Ovary (tissue), 3 donors: ENCODE data around the gene RMDN3.

ENCODE experiments used
- EP300 ChIP-seq: sonication (generic); formaldehyde crosslinking; IDR thresholded peaks from one replicate; pipeline ENCODE4 v1.6.1; 2017; ENCODE audit warnings: antibody characterized with exemption
- TF ChIP-seq, protein P1 (sequence below), 3 donors: fragments of 450-650 bp in 2 of 3; fragments of 200-600 bp in 1 of 3; IDR thresholded peaks; one replicate each; pipeline versions ENCODE4 v1.5.1 to v1.8.0; 2016 to 2022; ENCODE audit warnings: antibody characterized with exemption in 3 of 3, mild to moderate bottlenecking in 1 of 3
- donor health status: DM: no; HTN: no; CAD: no.

DNA sequence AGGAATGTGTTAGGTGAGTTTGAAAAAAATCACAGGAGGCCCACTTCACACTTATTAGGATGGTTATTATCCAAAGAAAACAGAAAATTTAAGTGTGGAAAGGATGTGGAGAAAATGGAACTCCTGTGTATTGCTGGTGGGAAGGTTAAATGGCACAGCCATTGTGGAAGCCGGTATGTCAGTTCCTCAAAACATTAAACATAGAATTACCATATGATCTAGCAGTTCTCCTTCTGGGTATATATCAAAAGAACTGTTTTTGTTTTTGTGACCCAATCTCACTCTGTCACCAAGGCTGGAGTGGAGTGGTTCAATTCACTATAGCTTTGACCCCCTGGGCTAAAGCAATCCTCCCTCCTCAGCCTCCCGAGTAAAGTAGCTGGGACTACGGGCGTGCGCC, 41.5 kb upstream of the RMDN3 start:
- TF ChIP-seq, protein P1, sequence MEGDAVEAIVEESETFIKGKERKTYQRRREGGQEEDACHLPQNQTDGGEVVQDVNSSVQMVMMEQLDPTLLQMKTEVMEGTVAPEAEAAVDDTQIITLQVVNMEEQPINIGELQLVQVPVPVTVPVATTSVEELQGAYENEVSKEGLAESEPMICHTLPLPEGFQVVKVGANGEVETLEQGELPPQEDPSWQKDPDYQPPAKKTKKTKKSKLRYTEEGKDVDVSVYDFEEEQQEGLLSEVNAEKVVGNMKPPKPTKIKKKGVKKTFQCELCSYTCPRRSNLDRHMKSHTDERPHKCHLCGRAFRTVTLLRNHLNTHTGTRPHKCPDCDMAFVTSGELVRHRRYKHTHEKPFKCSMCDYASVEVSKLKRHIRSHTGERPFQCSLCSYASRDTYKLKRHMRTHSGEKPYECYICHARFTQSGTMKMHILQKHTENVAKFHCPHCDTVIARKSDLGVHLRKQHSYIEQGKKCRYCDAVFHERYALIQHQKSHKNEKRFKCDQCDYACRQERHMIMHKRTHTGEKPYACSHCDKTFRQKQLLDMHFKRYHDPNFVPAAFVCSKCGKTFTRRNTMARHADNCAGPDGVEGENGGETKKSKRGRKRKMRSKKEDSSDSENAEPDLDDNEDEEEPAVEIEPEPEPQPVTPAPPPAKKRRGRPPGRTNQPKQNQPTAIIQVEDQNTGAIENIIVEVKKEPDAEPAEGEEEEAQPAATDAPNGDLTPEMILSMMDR (IDR thresholded peaks at IDR 0.05), result no peak
- no peak for TF ChIP-seq EP300
